Stimulated activated naive CD8-positive, alpha-beta T cell treated with anti-CD3 and anti-CD28 coated beads, Interleukin-15, Interleukin-2, amounts not matched to agents 100 U/mL and 50 U/mL, for 24 hours (primary cell): ENCODE measurements around the gene C20orf204.

Experiments
- ATAC-seq: fragments of 150-1000 bp; cut with Tn5 transposase; one replicate; pipeline ENCODE4 v1.10.0; 2021
- DNase-seq: peaks from one replicate; pipeline ENCODE4 v3.0.0; 2021

C20orf204 gene

DNA sequence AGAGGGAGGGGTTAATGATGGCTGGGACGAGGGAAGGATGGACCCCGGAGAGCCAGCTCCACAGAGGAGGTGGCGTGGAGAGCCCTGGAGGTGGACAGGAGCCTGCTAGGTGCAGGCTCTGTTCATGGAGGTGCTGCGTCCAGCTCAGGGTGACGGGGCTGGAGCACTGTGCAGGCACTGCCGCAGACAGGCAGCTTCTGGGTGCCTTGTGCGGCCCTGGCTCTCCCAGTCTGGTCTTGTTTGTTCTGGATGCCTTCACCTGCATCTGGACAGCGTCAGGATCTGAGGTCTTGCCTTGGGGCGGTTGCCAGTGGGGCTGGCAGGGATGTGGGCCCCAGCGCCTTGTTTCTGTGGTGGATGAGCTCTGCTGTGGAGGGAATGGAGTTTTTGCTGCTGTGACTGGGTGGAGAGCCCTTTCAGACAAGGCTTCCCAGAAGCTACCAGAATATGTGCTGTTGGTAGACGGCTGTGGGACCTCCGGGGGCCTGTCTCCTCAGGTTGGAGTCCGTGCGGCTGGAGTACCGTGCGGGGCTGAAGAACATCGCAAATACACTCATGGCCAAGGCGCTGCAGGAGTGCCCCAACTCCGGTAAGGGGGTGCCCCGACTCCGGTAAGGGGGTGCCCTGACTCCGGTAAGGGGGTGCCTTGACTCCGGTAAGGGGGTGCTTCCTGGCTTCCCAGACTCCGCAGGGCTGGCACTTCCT lies 7.8 kb upstream of the C20orf204 start:
- ATAC-seq (no peak), DNase-seq (no peak)

DNA sequence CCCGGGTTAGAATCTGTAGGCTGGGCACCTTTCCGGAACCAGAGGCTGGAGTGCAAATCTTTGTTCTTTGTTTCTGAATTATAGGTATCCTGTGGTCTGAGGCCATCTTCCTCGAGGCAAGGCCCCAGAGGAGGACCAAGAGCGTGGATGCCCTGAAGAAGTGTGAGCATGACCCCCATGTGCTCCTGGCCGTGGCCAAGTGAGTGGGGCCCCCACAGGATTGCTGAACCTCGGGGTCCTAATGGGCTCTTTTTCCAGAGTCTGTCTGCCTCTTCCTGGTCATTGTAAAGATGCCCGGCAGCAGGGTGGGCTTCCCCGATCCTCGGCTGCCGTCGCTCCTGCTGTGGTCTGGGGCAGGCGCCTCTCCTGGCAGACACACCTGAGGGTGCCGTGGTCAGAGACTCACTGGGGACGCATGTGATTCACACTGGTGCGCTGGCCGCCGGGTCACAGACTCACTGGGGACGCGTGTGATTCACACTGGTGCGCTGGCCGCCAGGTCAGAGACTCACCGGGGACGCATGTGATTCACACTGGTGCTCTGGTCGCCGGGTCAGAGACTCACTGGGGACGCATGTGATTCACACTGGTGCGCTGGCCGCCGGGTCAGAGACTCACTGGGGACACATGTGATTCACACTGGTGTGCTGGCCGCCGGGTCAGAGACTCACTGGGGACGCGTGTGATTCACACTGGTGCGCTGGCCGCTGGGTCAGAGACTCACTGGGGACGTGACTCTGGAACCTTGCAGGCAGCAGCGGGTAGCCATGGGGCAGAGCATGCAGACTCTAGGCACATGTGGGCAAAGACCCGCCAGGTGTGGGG lies 6.5 kb upstream of the C20orf204 start:
- ATAC-seq (no peak), DNase-seq (no peak)

DNA sequence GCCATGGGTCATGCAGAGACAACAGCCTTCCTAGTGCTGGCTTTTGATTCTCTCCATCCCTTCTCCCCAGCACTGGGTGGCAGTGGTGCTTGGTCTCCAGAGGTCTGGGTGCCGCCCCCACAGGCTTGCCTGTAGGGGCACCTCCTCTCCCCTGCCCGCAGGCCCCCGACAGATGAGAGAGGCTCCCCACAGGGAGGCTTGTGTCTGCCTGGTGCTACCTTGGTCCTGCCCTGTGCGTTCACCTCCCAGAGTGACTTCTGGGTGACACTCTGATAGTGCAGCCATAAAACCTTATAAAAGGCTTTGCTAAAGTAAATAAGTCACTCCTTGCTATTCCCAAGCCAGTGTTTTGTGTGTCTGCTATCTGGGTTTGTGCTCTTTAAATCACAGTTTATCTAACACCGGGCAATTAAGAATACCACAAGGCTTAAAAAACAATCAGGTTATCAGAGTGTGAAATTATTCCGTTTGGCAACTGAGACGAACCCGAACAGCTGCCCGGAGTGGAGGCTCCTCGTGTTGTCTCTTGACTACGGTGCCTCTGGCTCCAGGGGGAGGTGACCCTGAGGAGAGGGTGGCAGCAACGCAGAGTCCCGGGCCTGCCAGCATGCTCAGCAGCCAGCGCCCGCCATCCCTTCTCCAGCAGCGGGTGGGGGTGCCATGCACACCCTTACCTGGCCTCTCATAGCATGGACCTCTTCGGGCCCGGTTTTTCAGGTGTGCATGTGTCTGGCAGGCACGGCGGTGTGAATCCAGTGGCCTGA lies 5.4 kb upstream of the C20orf204 start:
- DNase-seq (no peak), ATAC-seq (no peak)

DNA sequence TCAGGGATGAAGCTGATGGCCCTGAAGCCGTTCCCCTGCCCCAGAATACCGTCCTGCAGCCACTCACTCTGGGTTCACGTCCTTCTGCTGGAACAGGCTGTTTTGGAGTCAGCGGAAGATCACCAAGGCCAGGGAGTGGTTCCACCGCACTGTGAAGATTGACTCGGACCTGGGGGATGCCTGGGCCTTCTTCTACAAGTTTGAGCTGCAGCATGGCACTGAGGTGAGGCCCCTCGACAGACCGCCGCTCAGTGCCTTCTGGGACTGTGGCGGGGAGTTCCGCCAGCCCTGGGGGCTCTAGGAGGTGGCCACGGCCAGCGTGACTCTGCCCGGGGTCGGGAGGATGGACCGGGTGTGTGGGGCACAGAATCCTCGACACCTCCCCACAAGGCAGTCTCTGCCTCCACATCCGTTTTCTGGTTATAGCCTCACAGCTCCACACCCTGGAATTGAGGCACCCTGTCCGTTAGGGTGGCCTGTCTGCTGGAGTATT lies 4.1 kb upstream of the C20orf204 start:
- ATAC-seq: no peak
- DNase-seq: no peak

DNA sequence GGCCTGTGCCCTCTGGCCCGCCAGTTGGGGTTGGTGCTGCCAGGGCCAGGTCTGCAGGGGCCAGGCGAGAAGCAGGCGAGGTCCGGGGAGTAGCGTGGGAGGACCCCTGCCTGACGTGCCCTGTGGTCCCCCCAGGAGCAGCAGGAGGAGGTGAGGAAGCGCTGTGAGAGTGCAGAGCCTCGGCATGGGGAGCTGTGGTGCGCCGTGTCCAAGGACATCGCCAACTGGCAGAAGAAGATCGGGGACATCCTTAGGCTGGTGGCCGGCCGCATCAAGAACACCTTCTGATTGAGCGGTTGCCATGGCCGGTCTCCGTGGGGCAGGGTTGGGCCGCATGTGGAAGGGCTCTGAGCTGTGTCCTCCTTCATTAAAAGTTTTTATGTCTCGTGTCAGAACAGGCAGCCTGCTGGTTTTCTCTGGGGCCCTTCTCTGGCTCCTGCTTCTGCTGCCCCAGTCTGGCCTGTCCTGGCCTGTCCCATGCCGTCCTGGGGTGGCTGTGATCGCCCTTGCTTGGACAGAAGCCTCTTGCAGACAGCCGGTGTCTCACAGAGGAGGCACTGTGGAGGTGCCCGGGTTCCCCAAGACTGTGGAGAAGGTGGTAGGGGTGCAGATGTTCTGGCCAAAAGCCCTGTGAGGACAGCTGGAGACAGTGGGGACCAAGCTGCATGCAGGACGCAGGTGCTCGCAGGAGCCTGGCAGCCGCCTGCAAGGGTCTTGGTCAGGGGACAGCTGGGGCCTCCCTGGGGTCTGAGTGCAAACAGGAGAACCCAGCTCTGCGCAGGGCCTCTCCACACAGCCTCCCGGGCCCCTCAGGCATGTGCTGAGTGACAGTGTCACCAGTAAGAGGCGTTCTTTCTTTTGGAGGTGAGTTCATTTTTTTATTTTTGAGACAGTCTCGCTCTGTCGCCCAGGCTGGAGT lies 3.0 kb upstream of the C20orf204 start:
- ATAC-seq: no peak

DNA sequence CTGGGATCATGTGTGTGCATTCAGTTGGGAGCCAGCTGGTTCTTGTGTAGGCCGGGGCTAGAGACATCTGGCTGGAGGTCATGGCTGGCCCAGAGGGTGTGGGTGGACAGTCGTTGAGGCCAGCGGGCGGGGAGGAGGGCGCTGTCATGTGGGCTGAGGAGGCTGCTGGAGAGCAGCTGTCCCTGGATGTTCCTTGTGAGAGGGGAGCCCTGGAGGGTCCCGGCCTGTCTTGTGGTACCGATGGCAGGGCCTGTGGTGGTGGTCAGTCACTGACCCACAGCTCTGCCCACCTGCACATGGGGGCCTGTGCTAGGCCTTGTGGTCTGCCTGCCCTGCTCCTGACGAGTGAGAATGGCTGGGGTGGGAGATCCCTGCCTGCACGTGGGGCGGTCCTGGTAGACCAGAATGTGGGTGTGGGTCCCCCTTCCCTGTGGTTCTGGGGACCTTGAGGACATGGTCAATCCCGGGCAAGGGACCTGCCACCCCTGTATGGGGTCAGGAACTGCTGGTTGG lies 1.9 kb upstream of the C20orf204 start:
- no peak for DNase-seq
- ATAC-seq: no peak

More for the DNA sequence above, 3.0 kb upstream of the C20orf204 start:
- DNase-seq: no peak

DNA sequence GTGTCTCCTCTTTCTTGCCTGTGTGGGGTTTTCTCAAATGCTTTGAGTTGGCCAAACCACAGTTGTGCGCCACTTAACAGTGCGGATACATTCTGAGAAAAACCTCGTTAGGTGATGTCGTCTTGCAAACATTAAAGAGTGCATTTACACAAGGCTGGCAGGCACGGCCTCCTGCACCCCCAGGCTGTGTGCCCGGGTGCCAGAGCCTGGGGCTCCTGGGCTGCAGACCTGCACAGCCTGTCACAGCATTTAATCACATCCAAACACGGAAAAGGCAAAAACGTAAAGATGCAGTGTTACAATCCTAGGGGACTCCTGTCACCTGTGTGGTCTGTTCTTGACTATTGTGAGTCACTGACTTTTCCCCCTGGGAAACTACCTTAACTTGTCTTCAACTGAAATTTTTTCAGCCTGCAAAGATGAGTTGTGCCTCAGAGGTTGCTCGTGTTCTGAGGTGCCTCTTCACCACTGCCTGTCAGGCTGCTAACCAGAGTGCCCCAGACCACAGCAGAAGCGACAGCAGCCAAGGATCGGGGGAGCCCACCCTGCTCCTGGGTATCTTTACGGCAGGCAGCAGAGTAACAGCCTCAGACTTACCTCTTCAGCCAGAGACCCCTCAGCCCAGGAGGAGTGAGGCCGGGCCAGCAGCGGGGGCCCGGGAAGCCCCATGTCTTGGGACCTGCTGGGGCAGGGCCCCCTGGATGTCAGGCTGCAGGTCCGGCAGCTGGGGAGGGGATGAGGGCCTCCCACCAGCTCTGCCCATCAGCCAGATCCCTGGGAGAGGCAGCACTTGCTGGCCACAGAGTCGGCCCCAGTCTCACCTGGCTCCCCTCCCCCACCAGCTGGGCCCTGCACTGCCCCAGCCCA lies 683 bp upstream of the C20orf204 start:
- peak; percentile 63 for DNase-seq
- peak; percentile 65 for ATAC-seq

DNA sequence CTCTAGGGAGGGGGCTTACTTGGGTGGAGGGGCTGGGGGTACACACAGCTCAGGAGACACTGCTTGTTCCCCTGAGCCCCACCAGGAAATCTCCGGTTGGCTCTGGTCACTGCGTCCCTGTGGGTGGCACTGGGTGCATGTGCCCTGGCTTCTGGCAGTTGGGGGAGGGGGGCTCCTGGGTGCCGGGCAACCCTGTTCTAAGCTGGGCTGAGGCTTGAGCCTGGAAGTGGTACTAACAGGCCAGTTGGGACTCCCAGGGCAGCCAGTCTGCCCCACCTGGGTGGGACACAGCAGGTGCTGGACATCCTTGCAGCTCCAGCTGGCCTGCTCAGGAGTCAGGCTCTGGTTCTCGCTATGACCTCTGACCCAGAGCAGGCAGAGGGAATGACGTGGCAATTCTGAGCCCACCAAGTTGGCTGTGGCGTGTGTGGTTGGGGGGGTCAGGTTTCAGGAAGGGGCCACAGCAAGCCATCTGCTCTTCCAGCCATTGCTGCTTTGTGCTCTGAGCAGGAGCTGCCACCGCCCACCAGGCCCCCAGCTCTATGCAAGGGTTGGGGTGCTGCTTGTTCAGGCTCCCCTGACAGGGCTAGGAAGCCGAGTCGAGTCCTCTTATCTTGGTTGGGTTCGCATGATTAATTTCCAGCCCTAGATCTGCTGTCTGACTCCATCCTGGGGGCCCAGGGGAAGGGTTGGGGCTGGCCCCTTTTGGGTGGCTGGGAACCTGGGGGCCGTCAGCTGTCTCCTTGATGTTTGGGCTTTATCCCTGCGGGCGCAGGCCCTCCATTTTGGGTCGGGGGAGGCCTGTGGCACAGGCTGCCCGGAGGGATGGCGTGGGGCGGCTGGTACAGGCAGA lies 590 bp downstream of the C20orf204 start:
- DNase-seq (peak; percentile 59), ATAC-seq (peak; percentile 33)

DNA sequence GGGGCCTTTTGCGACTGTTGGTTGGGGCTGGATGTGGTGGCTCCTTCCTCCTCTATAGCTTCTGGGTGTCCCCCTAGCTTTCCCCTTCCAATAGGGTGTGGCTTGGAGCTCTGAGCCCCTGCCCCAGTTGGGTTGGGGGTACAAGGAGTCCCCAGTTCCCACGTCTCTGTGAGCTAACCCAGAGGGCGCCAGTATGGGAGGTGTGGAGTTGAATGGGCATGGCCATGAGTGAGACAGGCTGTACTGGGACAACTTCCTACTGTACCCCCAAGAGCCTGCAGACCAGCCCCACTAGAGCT lies 1.2 kb downstream of the C20orf204 start:
- DNase-seq: no peak
- no peak for ATAC-seq

DNA sequence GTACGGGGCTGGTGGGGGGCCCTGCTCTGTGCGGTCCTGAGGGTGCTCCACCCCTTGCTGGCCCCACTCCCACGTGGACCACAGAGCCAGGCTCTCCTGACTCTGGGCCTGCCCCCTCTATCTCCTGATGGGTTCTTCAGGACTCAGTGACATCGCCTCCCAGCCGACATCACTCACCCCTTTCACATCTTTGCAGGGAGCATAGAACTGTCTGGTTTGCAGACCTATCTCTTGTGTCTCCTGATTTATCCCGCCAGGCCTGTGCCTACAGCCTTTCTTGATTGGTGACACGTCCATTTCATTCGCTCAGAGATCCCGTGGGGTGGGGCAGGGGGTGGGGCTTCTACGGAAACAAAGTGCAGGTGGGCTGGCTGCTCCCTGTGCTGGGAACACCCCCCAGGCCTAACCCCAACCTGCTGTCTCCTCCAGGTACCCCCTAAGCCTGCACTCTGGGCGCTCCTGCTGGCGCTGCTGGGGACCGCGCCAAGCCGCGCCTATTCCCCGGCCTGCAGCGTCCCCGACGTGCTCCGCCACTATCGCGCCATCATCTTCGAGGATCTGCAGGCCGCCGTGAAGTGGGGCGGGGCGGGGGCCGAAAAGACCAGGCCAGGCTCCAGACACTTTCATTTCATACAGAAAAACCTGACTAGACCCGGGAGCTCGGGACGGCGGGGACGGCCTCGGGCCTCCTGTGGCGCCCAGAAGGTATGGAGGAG lies 1.7 kb downstream of the C20orf204 start:
- ATAC-seq: no peak
- no peak for DNase-seq

DNA sequence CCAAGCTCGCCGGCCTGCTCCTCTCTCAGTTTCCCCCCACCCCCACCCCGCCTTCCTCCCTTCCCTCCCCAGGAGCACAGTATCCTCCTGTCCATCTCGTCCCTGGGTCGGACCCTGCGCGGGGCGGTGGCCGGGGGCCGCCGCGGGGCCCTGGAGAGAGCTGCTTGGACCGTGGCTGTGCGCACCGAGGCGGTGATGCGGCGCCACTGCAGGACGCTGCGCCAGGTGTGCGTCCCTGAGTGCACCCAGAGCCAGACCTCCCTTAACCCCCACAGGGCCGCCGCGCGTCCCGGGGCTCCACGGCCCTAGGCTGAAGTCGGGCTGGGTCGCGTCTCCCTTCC lies 2.2 kb downstream of the C20orf204 start:
- DNase-seq (no peak), ATAC-seq (peak; percentile 4)

DNA sequence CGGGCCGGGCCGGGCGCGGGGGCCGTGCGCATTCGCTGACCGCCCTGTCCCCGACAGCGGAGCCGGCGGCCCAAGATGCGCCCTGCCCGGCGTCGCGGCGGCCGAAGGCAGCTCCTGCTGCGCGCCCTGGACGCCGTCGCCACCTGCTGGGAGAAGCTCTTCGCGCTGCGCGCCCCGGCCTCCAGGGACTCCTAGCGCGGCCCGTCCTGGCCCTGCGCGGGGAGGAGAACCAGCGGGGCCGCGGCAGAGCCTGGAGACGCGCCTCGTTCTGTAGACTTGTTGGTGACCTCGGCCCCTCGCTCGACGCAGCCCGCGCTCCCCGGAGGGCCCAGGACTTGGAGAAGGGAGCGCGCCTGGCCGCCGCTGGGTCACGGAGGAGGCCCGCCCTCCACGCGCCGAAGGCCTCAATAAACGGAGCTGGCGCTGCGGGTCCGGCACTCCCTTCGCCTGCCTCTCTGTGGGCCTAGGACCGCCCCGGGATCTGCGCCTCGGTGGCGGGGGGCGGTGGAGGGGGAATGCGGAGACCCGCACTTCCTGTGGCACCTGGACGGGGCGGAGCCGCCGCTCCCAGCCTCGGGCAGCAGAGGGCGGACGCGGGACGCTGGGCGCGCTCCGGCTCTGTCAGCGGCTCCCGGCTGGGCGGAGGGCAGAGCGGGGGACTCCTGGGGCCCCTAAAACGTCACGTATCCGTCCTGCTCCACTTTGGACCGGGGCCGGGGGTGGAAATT lies 2.7 kb downstream of the C20orf204 start:
- peak; percentile 50 for ATAC-seq
- DNase-seq: peak; percentile 86

DNA sequence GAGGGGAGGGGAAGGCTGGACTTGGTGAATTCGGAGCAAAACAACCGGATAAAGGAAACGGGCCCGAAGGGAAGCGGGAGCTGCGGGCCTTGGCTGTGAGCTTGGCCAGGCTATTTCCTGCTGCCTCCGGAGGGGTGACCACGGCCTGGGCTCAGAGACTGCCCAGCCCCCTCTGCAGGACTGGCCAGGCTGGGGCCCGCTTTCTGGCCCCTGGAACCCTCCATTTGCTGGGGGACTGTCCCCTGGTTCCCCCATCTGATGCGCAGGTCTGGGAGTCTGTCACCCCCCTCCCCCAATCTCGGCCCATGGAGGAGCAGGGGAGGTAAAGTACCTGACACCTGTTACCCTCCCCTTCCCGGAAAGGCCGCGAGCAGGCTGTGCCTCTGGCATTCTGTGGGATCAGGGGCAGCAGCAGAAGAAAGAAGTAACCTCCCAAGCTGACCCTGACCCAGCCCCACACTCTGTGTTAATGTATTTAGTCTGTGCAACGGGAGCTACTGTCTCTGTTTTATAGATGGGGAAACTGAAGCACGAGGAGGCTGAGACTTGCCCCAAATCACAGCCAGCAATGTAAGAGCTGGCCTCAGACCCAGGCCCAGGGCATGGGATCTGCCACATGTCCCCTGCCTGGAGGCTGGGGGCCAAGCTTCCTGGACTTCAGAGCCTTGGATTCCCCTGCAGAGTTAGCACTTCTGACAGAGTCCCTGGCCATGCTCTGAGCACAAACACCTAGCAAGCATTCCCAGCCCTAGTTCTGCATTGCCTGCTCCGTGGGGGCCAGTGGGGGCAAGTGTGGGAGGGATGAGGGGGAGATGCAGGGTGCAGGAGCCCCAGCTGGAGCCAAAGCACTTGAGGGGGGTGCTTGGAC lies 3.5 kb downstream of the C20orf204 start:
- ATAC-seq (no peak), DNase-seq (no peak)

DNA sequence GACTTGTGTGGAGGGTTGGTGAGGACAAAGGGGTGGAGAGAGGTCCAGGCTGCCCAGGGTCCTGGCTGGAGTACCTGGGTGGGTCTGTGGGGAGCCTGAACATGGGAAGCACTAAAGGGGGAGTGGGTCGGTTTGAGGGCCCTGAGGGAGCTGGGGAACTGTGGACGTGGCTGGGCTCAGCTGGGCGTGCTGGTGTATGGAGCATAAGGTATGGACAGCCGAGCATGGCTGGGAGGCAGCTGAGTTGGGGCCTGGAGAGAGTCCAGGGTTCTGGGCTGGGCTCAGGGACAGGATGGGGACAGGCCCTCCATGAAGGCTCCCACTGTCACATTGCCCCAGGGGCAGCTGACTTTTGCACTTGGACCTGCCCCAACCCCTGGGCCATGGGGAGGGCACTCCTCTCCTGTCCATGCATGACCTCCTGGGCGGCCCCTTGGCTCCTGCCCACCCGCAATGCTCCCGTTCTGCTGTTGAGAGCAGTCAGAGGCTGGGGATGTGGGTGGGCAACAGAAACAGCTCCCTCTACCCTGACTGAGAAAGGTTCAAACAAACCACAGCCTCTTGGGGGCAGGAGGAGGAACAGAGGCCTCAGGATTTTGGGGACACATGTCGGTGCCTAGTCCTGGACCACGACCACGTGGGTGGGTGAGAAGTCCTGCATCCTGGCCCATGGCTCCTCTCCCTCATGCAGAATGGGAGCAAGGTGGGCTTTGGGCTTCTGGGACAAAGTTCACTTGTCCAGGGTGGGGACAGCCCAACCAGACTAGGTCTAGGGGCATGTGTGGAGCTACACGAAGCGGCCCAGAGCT lies 4.5 kb downstream of the C20orf204 start:
- ATAC-seq: no peak
- DNase-seq: no peak

DNA sequence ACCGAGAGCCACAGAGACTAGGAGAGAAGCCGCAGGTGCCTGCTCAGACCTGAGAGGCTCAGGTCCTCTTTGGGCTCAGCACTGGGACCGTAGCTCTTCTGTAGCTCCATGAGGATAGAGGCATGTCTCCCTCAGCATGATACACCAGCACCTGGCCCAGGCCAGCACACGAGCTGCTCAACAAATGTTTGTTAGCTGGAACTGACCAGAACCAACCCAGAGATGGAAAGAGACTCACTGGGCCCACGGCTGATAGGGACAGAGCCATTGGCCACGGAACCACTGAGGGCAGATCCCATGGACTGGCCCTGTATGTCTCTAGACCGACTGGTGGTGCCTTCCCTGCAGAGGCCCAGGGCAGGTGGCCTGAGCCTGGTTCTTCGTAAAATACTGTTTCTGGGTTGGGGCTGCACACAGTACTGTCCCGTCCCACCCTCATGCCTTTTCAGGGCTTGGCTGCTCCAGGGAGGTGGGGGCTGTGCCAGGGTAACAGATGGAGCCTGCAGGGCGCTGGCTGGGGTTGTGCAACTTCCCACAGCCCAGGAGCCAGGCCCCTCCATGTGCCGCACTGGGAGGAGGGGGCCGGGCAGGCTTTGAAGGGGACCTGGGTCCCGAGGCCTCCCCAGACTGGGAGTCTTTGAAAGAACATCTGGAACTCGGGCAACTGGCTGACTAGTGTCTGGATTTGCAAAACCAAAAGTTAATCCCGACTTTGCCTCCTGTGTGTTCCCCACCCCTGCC lies 5.2 kb downstream of the C20orf204 start:
- ATAC-seq: no peak
- no peak for DNase-seq

DNA sequence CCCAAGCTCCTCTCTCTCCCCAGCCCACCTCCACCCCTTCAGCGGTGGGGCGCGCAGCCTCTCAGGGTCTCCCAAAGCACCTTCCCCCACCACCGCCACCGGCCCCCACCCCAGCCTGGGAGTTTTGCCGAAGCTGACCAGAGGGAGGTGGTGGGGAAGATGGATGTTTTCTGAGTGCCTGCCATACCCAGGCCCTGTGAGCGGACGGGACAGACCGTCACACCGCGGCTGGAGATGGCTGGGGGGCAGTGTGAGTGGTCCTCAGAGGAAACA lies 5.7 kb downstream of the C20orf204 start:
- no peak for ATAC-seq

More for the DNA sequence above, 5.7 kb downstream of the C20orf204 start:
- DNase-seq: no peak
